GM18526 (cell line): Measurements from ENCODE around the gene TBCA.

ENCODE experiments used
- POLR2A ChIP-seq: IDR thresholded peaks from 3 replicates; pipeline ENCODE4 v1.6.1; 2011; ENCODE audit not compliant: insufficient read length; ENCODE audit errors: extremely low read depth

The TBCA gene

GRCh38 chr5:77775790-77776553 lies at the start of gene TBCA:
TBCA (minus strand) TSS chr5:77776339; CDS start chr5:77776257, 82 bp downstream.
- peak; percentile 78 for TF ChIP-seq POLR2A

- TF ChIP-seq POLR2A: no peak
Observed at GRCh38 chr5:77824981-77825380, 48.8 kb upstream of the TBCA start.

GRCh38 chr5:77816686-77817085 lies 40.5 kb upstream of the TBCA start:
- no peak for TF ChIP-seq POLR2A

- TF ChIP-seq POLR2A: no peak
Observed at GRCh38 chr5:77812926-77813589, 36.9 kb upstream of the TBCA start.

GRCh38 chr5:77806213-77806843 lies 30.2 kb upstream of the TBCA start:
- TF ChIP-seq POLR2A: no peak

- no peak for TF ChIP-seq POLR2A
Observed at GRCh38 chr5:77798456-77798855, 22.3 kb upstream of the TBCA start.

GRCh38 chr5:77797136-77797535 lies 21.0 kb upstream of the TBCA start:
- TF ChIP-seq POLR2A: no peak

GRCh38 chr5:77795846-77796245 lies 19.7 kb upstream of the TBCA start:
- TF ChIP-seq POLR2A: no peak

- TF ChIP-seq POLR2A: no peak
Observed at GRCh38 chr5:77795268-77795667, 19.1 kb upstream of the TBCA start.

GRCh38 chr5:77791926-77792325 lies 15.8 kb upstream of the TBCA start:
- TF ChIP-seq POLR2A: no peak

GRCh38 chr5:77791356-77791755 lies 15.2 kb upstream of the TBCA start:
- TF ChIP-seq POLR2A: no peak

GRCh38 chr5:77785229-77785628 lies 9.1 kb upstream of the TBCA start:
- no peak for TF ChIP-seq POLR2A

- TF ChIP-seq POLR2A: no peak
Observed at GRCh38 chr5:77784735-77785134, 8.6 kb upstream of the TBCA start.

- TF ChIP-seq POLR2A: no peak
Observed at GRCh38 chr5:77781076-77781475, 4.9 kb upstream of the TBCA start.

GRCh38 chr5:77778881-77779438 lies 2.8 kb upstream of the TBCA start:
- TF ChIP-seq POLR2A: no peak

GRCh38 chr5:77778398-77778797 lies 2.3 kb upstream of the TBCA start:
- no peak for TF ChIP-seq POLR2A
